Kidney capillary endothelial cell (primary cell): ENCODE results near the gene RIMBP3B.
"Not testable (repeated sequence)": the region's sequence is repeated elsewhere in the genome, so short reads cannot be mapped to it uniquely, and the experiment has no call there.

ENCODE experiments used
- DNase-seq: peaks from one replicate; pipeline ENCODE4 v3.0.0-alpha.2; 2018; ENCODE audit warnings: low spot score

RIMBP3B gene

DNA sequence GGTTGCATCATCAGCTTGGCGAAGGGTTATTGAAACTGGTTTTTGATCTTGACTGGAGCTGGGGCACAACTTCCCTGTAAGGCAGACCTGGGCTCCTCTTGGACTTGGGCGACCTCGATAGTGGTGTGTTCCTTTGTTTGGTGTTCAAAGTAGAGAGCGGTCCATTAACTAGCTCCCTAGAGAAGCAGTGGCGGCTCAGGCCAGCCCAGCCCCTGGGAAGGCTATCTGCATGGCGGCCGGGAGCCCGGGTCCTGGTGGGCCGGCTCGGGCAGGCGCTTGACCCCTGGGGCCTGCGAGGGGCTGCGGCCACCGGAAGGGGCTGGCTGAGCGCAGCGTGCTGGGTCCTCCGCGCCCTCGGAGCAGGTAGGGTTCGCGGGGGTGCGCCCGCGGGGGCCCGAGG is 32.8 kb downstream of the RIMBP3B start:
- DNase-seq = not testable (repeated sequence)

DNA sequence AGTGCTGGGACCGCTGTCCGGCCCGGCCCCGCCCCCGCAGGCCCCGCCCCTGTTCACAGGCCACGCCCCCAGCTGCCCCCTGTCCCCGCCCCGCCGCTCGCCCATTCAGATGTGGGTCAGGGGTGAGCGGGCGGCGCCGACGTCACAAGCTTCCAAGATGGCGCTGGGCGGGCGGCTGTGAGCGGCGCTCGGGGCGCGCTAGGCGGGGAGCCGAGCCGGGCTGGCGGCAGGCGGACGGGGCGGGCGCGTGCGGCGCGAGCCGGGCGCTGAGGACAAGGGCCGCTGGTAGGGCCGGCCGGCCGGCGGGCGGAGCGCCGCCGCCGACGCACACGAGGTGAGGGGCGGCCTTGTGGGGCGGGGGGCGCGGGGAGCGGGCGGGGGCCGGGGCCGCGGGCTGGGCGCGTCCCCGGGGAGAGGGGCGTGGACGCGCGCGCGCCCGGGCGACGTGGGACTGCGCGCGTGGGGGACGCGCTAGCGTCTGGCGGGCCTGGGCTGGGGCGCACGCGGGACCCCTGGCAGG is 33.7 kb downstream of the RIMBP3B start, which contains the start of gene HIC2:
Gene HIC2, plus strand, starts transcription at position 145 of the 520 bp plus-strand sequence. CDS start 25,461 bp downstream, outside the sequence.
- not testable (repeated sequence) for DNase-seq

DNA sequence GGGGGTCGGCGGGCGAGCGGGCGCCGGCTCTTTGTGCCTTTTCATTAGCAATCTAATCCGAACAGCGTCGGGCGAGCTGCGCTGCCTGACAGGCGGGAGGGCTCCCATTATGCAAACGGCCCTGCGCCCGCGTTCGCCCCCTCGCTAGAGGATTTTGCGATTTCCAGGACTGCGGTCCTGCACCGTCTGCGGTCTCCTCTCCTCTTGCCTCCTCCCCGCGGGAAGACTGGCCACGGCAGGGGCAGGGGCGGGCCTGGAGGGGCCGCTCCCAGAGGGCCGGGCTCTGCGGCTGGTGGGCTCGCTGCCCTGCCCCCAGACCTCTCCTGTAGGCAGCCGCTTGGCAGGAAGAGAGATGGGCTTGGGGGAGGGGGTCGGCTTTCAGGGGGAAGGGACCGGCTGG is 34.3 kb downstream of the RIMBP3B start:
- DNase-seq = not testable (repeated sequence)

DNA sequence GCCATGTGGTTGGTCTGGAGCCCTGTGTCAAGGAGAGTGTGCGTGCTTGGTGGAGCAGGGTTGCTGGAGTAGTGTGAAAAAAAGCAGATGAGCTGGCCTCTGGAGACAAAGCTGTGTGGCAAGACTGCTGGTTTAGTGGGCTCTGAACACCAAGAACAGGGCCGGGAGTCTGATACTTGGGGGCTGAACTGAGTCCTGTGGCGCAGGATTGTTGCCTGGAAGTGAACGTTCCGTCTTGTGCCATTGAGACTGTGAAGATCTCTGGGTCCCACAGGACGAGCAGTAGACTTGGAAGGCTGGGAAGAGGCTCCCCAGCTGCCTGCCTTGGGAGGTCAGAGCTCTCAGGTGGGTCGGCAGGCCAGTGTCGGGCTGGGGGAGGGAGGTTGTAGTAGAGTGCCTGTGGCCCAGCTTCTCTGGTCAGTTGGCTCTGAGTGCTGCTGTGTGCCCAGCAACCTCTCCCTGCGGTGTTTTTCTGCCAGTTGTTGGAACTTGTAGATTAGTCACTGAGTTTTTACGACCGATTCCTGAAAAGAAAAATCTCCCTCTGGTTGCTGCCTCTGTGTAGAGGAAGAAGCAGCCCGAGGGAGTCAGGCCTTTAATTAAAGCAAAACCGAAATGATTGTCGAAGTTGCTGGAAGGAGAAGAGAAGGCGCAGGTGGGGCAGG is 35.6 kb downstream of the RIMBP3B start:
- DNase-seq = not testable (repeated sequence)

GRCh38 chr22:21420180-21420763 is 36.7 kb downstream of the RIMBP3B start:
- not testable (repeated sequence) for DNase-seq

DNA sequence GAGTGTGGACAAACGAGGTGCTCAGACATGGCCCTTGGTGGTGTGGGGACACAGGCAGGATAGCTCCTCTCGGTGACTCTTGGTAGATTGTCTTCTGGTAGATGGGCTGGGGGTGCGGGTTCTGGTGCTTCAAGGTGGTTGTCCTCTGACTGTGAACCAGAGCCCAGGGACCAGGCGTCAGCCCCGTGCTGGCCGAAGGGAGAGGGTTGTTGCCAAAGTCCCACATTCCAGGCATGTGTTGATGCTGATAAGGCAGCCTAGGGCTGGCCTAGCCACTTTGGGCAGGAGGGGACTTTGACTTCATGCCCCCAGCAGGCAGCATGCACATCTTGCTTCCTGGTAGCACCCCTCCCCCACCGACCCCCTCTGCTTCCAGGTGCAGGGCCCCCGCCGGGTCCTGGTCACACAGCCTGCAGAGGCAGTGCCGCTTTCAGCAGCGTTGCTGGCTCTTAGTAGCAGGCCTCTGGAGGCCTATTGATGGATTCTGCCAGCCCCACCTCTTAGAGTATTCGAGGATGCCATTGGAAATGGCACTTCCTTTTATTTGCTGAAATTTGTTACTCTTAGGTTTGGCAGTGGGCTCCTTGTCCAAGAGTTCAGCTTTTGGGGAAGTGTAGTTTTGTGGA is 40.6 kb downstream of the RIMBP3B start:
- not testable (repeated sequence) for DNase-seq

DNA sequence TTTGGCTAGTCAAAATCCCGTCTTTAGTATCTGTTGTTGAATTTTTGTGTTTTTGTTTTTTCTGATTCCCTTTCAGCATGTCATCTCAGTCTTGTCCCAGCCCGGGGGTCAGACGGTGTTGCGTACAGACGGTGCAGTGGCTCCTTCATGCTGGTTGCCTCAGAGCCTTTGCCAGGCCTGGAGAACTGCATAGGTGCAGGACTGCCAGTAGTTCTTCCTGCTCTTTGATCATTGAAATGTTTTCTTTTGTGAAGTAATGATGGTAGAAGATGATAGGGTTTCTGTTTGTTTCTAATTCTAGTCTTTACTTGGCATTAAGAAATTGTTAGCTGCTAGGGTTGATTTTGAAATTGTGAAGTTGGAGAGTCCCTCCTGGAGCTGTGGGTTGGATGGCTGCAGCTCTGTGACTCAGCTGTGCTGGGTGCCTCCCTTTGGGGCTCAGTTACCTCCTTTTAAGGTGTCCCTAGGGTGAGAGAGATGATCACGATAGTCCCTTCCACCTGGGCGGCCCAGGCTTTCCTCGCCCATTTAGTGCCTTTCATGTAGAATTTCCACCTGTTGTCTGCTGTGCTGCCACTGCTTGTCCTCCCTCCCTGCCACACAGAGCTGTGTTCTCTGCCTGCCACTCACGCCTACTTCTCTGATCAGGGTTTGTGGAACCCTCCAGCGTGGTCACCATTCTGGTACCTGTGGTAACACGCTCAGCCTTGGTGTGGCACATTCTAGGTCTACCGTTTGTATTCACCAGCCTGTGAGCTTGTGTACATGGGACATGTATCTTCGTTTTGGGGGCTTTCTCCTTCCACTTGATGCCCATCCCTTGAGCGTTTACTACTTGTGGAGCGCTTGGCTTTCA is 51.1 kb downstream of the RIMBP3B start:
- not testable (repeated sequence) for DNase-seq

DNA sequence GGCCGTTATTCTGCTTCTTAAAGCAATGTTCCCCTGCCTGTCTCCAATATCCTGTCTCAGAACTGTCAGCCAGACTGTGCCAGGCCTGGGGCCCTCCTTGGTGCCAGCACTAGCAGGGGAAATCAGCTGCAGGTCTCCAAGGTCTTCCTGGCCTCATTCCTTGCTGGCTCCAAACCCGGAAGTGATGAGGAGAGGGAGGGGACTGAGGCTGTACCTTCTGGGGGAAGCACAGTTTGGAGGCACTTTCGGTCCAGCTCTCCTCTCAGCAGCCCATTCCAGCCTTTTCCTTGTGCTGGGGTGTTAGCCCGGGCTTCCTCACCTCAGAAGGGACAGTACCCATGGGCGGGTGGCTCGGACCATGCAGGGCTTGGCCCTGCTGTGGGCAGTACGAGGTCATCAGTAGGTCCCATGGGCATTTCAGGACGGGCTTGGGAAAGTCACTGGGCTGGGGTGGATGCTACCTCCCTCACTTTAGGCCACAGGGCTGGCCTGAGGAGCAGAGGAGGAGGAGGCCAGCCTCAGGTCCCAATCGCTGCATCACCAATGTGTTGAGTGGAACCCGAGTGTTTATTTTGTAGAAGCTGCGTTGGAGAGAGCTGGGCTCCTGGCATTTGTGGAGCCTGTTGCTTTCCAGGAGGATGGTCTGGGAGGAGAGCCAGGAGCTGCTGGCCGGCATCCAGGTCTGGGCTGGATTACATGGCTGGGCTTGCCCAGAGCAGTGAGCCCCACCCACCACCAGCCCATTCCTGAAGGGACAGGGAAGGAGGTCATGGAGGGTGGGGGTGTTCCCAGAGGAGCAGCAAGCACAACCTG is 52.7 kb downstream of the RIMBP3B start:
- not testable (repeated sequence) for DNase-seq

- not testable (repeated sequence) for DNase-seq
Measured at GRCh38 chr22:21438013-21438412, 54.5 kb downstream of the RIMBP3B start.
